ENCODE results near the gene CEP85L. TPM values are rescaled to one million over a fixed set of nuclear protein-coding genes. Genes with fewer than 3 reads are reported as not detected.

Gene CEP85L
- total RNA-seq, 1 donor from 2014 or later: 10.5 TPM

DNA sequence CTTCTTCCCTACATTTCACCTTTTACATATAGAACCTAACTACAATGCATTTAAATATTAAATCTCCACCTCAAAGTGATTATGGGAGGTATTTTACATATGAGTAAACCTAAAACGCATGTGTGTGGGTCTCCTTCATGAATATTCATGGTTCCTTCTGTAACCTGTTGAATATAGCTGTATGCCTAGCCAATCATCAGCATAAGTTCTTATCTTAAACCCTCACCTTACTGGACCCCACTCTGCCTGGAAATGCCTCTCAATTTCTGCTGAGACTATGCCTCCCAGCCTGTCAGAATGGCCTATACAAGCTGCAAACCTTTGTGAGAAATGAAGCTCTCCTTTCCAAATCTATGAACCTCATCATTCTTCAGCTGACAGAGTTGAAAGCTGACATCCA, 21.3 kb downstream of the CEP85L start:
- no peak overlapping the region for H3K27ac ChIP-seq
- no peaks in the 10 kb centered on the region for H3K9me3 ChIP-seq
- H3K36me3 ChIP-seq: no peaks in the 10 kb centered on the region
- ATAC-seq (no peak), DNase-seq (no peak)
- H3K4me3 ChIP-seq: no peak overlapping the region
- intact Hi-C loops (cut with DNase I): no loop called here
- no peaks in the 10 kb centered on the region for H3K4me1 ChIP-seq
- no peaks in the 10 kb centered on the region for H3K27me3 ChIP-seq
- TF ChIP-seq, protein P1, sequence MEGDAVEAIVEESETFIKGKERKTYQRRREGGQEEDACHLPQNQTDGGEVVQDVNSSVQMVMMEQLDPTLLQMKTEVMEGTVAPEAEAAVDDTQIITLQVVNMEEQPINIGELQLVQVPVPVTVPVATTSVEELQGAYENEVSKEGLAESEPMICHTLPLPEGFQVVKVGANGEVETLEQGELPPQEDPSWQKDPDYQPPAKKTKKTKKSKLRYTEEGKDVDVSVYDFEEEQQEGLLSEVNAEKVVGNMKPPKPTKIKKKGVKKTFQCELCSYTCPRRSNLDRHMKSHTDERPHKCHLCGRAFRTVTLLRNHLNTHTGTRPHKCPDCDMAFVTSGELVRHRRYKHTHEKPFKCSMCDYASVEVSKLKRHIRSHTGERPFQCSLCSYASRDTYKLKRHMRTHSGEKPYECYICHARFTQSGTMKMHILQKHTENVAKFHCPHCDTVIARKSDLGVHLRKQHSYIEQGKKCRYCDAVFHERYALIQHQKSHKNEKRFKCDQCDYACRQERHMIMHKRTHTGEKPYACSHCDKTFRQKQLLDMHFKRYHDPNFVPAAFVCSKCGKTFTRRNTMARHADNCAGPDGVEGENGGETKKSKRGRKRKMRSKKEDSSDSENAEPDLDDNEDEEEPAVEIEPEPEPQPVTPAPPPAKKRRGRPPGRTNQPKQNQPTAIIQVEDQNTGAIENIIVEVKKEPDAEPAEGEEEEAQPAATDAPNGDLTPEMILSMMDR (IDR thresholded peaks at IDR 0.05): no peak

DNA sequence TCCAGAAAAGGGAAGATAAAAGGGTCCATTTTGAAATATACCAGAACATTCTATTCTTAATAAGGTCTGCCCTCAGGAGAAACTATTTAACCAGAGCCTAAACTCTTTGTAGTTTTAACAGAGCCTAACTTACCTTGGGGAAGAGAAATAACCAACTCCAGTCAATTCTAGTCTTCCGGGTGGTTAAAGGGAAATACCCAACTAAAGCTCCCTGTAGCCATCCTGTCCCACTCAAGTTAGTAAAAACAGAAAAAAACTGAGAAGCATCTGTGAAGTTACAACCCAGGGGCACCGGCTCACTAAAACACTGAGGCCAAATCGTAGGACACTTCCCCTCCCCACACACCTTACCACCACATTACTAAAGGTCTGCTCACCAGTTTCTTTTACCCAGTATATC, 23.7 kb downstream of the CEP85L start:
- ATAC-seq (no peak), DNase-seq (no peak)
- TF ChIP-seq, protein P1 (IDR thresholded peaks at IDR 0.05): no peak
- no peaks in the 10 kb centered on the region for H3K27me3 ChIP-seq
- intact Hi-C loops (cut with DNase I): no loop called here
- no peak overlapping the region for H3K4me3 ChIP-seq
- H3K27ac ChIP-seq: no peak overlapping the region
- no peaks in the 10 kb centered on the region for H3K36me3 ChIP-seq
- no peaks in the 10 kb centered on the region for H3K4me1 ChIP-seq
- no peaks in the 10 kb centered on the region for H3K9me3 ChIP-seq

DNA sequence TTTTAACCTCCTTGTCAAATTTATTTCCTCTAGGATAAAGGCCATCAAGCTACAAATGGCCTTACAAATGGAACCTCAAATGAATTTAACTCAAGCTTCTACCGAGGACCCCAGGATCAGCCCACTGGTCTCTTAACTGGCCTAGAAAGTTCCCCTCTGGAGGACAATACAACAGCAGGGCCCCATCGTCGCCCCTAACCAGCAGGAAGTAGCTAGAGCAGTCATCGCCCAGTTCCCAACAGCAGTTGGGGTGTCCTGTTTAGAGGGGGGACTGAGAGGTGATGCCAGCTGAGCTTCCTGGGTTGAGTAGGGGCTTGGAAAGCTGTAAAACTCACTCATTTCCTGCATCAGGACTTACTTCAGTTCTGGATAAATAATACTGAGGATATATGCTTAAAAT, 25.6 kb downstream of the CEP85L start:
- H3K9me3 ChIP-seq: no peaks in the 10 kb centered on the region
- no peak for DNase-seq
- H3K36me3 ChIP-seq: no peaks in the 10 kb centered on the region
- no peaks in the 10 kb centered on the region for H3K27me3 ChIP-seq
- TF ChIP-seq, protein P1 (IDR thresholded peaks at IDR 0.05): no peak
- ATAC-seq: no peak
- intact Hi-C loops (cut with DNase I): no loop called here
- no peak overlapping the region for H3K27ac ChIP-seq
- H3K4me3 ChIP-seq: no peak overlapping the region
- H3K4me1 ChIP-seq: no peaks in the 10 kb centered on the region

DNA sequence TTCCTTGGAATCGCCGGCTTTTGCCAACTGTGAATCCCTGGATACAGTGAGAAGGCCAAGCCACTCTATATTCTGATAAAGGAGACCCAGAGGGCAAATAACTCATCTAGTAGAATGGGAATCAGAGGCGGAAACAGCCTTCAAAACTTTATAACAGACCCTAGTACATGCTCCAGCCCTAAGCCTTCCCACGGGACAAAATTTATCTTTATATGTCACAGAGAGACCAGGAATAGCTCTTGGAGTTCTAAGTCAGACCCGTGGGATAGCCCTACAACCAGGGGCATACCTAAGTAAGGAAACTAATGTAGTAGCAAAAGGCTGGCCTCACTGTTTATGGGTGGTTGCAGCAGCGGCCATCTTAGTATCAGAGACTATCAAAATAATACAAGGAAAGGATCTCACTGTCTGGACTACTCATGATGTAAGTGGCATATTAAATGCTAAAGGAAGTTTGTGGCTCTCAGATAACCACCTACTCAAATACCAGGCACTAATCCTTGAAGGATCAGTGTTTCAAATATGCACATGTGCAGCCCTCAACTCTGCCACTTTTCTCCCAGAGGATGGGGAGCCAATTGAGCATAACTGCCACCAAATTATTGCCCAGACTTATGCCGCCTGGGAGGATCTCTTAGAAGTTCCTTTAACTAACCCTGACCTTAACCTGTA, 29.5 kb downstream of the CEP85L start:
- DNase-seq: no peak
- Histone ChIP-seq H3K4me3 (no peak overlapping the region), H3K27me3 (no peaks in the 10 kb centered on the region), H3K4me1 (no peaks in the 10 kb centered on the region), H3K27ac (no peak overlapping the region), H3K36me3 (no peaks in the 10 kb centered on the region), H3K9me3 (no peaks in the 10 kb centered on the region)
- ATAC-seq: no peak
- intact Hi-C loops (cut with DNase I): no loop called here
- TF ChIP-seq, protein P1 (IDR thresholded peaks at IDR 0.05): no peak

DNA sequence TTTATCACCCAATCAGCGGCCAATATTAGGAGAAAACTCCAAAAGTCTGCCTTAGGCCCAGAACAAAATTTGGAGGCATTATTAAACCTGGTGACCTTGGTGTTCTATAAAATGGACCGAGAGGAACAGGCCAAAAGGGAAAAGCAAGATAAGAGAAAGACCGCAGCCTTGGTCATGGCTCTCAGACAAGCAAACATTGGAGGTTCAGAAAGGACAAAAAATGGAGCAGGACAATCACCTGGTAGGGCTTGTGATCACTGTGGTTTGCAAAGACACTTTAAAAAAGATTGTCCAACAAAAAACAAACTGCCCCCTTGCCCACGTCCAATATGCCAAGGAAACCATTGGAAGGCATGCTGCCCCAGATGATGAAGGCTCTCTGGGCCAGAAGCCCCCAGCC, 31.2 kb downstream of the CEP85L start:
- H3K36me3 ChIP-seq: no peaks in the 10 kb centered on the region
- no peaks in the 10 kb centered on the region for H3K9me3 ChIP-seq
- no peaks in the 10 kb centered on the region for H3K4me1 ChIP-seq
- H3K27me3 ChIP-seq: no peaks in the 10 kb centered on the region
- DNase-seq (no peak), ATAC-seq (no peak)
- intact Hi-C loops (cut with DNase I): no loop called here
- TF ChIP-seq, protein P1 (IDR thresholded peaks at IDR 0.05): no peak
- H3K4me3 ChIP-seq: no peak overlapping the region
- H3K27ac ChIP-seq: no peak overlapping the region

Measured in upper lobe of right lung (tissue), 1 donor.